Osteocyte (in vitro differentiated cells): ENCODE results near the gene HOGA1. TPM values are rescaled to one million over a fixed set of nuclear protein-coding genes. Genes with fewer than 3 reads are reported as not detected.
A peak's percentile ranks its signal among the peaks of the same experiment; 100 is the strongest.
"Not testable (repeated sequence)": the region's sequence is repeated elsewhere in the genome, so short reads cannot be mapped to it uniquely, and the experiment has no call there.

Source experiments
- DNase-seq: peaks from one replicate; pipeline ENCODE4 v3.0.0; 2021; ENCODE audit warnings: mixed read lengths; ENCODE audit not compliant: unreplicated experiment; ENCODE audit errors: extremely low spot score
- H3K27ac Mint-ChIP-seq: one replicate; pipeline ENCODE4 v1.8.0; 2021; ENCODE audit warnings: mild to moderate bottlenecking, mixed read lengths; ENCODE audit not compliant: unreplicated experiment
- H3K27me3 Mint-ChIP-seq: one replicate; pipeline ENCODE4 v1.8.0; 2021; ENCODE audit warnings: mixed read lengths; ENCODE audit not compliant: unreplicated experiment
- H3K36me3 Mint-ChIP-seq: one replicate; pipeline ENCODE4 v1.8.0; 2021; ENCODE audit warnings: mixed read lengths; ENCODE audit not compliant: unreplicated experiment
- H3K4me1 Mint-ChIP-seq: one replicate; pipeline ENCODE4 v1.8.0; 2021; ENCODE audit warnings: mixed read lengths; ENCODE audit not compliant: unreplicated experiment
- H3K4me3 Mint-ChIP-seq: one replicate; pipeline ENCODE4 v1.8.0; 2021; ENCODE audit warnings: mild to moderate bottlenecking, moderate library complexity, mixed read lengths; ENCODE audit not compliant: unreplicated experiment
- H3K9me3 Mint-ChIP-seq: one replicate; pipeline ENCODE4 v1.8.0; 2021; ENCODE audit warnings: mixed read lengths; ENCODE audit not compliant: unreplicated experiment
- total RNA-seq: library from RNA; stranded (reverse); gene quantifications from 2 replicates; pipeline ENCODE4 v1.2.1, GENCODE V29; 2021
- TF ChIP-seq, protein P1 (sequence below): fragments of 200-600 bp; sonication (generic); IDR thresholded peaks from 2 replicates; pipeline ENCODE4 v1.5.0; 2021; ENCODE audit warnings: antibody characterized with exemption, mild to moderate bottlenecking, moderate library complexity

Gene HOGA1
- total RNA-seq, 1 donor from 2014 or later, result not detected

- H3K9me3 Mint-ChIP-seq, result no peaks in the 10 kb centered on the region
- peaks cover 9% of the 10 kb centered on the region for H3K36me3 Mint-ChIP-seq
- DNase-seq, result no peak
- H3K27me3 Mint-ChIP-seq, result no peaks in the 10 kb centered on the region
- peaks cover 17% of the 10 kb centered on the region for H3K4me1 Mint-ChIP-seq
- H3K4me3 Mint-ChIP-seq, result peak overlapping the region; percentile 92
- TF ChIP-seq, protein P1, sequence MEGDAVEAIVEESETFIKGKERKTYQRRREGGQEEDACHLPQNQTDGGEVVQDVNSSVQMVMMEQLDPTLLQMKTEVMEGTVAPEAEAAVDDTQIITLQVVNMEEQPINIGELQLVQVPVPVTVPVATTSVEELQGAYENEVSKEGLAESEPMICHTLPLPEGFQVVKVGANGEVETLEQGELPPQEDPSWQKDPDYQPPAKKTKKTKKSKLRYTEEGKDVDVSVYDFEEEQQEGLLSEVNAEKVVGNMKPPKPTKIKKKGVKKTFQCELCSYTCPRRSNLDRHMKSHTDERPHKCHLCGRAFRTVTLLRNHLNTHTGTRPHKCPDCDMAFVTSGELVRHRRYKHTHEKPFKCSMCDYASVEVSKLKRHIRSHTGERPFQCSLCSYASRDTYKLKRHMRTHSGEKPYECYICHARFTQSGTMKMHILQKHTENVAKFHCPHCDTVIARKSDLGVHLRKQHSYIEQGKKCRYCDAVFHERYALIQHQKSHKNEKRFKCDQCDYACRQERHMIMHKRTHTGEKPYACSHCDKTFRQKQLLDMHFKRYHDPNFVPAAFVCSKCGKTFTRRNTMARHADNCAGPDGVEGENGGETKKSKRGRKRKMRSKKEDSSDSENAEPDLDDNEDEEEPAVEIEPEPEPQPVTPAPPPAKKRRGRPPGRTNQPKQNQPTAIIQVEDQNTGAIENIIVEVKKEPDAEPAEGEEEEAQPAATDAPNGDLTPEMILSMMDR, result no peak
- H3K27ac Mint-ChIP-seq, result peak overlapping the region; percentile 96
Observed at GRCh38 chr10:97640868-97641811, 57.0 kb downstream of the HOGA1 start.

DNA sequence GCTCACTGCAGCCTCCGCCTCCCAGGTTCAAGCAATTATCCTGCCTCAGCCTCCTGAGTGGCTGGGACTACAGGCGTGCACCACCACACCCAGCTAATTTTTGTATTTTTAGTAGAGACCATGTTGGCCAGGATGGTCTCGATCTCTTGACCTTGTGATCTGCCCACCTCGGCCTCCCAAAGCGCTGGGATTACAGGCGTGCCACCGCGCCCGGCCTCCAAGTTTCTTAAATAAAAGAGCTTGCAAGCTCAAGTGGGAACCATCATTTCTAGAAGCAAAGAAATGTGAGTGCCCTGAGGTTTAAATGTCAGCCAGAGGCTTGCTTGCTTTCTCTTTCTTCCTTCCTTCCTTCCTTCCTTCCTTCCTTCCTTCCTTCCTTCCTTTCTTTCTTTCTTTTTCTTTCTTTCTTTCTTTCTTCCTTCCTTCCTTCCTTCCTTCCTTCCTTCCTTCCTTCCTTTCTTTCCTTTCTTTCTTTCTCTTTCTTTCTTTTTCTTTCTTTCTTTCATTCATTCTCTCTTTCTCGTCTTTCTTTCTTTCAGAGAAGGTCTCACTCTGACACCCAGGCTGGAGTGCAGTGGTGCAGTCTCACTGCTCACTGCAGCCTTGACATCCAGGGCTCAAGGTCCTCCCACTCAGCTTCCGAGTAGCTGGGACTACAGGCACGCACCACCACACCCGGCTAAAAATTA, 58.4 kb downstream of the HOGA1 start:
- H3K27me3 Mint-ChIP-seq, H3K9me3 Mint-ChIP-seq, DNase-seq, H3K27ac Mint-ChIP-seq, H3K36me3 Mint-ChIP-seq: not testable (repeated sequence)
- H3K4me1 Mint-ChIP-seq, result peaks cover 20% of the 10 kb centered on the region
- peak overlapping the region; percentile 92 for H3K4me3 Mint-ChIP-seq

DNA sequence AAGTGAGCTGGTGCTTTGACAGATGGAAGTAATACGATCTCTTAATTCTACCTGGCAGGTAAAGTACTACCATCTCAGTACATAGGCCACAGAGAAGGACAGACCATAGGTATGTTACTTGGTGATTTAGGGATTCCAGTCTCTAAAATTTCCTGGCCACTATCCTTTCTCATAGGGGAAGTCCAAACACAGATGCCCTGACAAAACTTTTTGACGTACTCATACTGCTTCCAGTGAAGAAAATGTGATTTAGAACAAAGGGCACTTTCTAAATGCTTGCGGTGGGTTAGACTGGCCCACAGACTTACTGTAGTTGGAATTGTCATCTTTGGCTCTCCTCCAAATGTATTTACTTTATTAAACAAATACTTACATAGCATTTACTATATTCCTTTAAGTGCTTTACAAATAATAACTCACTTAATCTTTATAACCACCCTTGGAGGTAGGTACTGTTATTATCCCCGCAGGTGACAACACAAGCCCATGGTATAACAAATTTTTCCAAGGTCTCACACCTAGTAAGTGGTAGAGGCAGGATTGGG, 59.3 kb downstream of the HOGA1 start:
- Mint-ChIP-seq H3K36me3 (peaks cover 9% of the 10 kb centered on the region), H3K9me3 (no peaks in the 10 kb centered on the region), H3K4me3 (peak overlapping the region; percentile 22), H3K27me3 (no peaks in the 10 kb centered on the region), H3K4me1 (peaks cover 24% of the 10 kb centered on the region), H3K27ac (no peak overlapping the region)
- DNase-seq, result no peak
- TF ChIP-seq, protein P1, result no peak

- DNase-seq, result no peak
- no peak overlapping the region for H3K27ac Mint-ChIP-seq
- no peaks in the 10 kb centered on the region for H3K27me3 Mint-ChIP-seq
- H3K4me1 Mint-ChIP-seq, result peaks cover 35% of the 10 kb centered on the region
- H3K9me3 Mint-ChIP-seq, result no peaks in the 10 kb centered on the region
- TF ChIP-seq, protein P1, result no peak
- H3K36me3 Mint-ChIP-seq, result peaks cover 9% of the 10 kb centered on the region
- H3K4me3 Mint-ChIP-seq, result no peak overlapping the region
Observed at GRCh38 chr10:97644936-97645335, 60.7 kb downstream of the HOGA1 start.

- TF ChIP-seq, protein P1, result no peak
- peaks cover 28% of the 10 kb centered on the region for H3K4me1 Mint-ChIP-seq
- peak overlapping the region; percentile 20 for H3K27ac Mint-ChIP-seq
Observed at GRCh38 chr10:97647556-97647955, 63.4 kb downstream of the HOGA1 start.

More at GRCh38 chr10:97647556-97647955, 63.4 kb downstream of the HOGA1 start:
- Mint-ChIP-seq H3K4me3 (no peak overlapping the region), H3K36me3 (peaks cover 10% of the 10 kb centered on the region), H3K27me3 (no peaks in the 10 kb centered on the region), H3K9me3 (no peaks in the 10 kb centered on the region)
- DNase-seq, result no peak
